Stromal cell of bone marrow (primary cell): ENCODE results near the gene HDAC4.
"Not testable (repeated sequence)": the region's sequence is repeated elsewhere in the genome, so short reads cannot be mapped to it uniquely, and the experiment has no call there.

Source experiments
- DNase-seq: peaks from one replicate; pipeline ENCODE4 v3.0.0-alpha.2; 2012; ENCODE audit warnings: low read depth

The HDAC4 gene

DNA sequence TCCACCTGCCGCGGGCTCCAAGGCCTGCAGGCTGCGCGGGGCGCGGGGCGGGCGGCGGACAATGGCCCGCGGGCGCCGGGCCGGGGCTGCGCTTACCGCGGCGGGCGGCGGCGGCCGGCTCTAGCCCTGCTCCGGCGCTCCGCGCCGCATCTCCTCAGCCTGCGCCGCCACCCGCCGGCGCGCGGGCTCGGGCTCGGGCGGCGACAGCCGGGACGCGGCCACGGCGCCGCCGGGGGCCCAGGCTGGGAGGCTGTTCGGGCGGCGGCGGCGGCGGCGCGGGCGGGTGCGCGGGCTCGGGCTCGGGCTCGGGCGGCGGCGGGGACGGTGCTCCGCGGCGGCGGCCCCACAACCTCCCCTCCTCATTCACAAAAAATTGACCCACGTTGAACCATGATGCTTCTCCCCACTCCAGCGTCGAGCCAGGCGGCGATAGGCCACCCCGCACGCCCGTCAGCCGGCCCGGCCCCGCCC is at the start of gene HDAC4:
TSS of gene HDAC4 (minus strand) at position 425 of the 471 bp plus-strand sequence. CDS start 48,321 bp downstream, outside the sequence.
- no peak for DNase-seq

- DNase-seq: not testable (repeated sequence)
These were observed 48.6 kb upstream of the HDAC4 start for GRCh38 chr2:239449468-239449867.

GRCh38 chr2:239445771-239446524 is 45.1 kb upstream of the HDAC4 start:
- DNase-seq: no peak

DNA sequence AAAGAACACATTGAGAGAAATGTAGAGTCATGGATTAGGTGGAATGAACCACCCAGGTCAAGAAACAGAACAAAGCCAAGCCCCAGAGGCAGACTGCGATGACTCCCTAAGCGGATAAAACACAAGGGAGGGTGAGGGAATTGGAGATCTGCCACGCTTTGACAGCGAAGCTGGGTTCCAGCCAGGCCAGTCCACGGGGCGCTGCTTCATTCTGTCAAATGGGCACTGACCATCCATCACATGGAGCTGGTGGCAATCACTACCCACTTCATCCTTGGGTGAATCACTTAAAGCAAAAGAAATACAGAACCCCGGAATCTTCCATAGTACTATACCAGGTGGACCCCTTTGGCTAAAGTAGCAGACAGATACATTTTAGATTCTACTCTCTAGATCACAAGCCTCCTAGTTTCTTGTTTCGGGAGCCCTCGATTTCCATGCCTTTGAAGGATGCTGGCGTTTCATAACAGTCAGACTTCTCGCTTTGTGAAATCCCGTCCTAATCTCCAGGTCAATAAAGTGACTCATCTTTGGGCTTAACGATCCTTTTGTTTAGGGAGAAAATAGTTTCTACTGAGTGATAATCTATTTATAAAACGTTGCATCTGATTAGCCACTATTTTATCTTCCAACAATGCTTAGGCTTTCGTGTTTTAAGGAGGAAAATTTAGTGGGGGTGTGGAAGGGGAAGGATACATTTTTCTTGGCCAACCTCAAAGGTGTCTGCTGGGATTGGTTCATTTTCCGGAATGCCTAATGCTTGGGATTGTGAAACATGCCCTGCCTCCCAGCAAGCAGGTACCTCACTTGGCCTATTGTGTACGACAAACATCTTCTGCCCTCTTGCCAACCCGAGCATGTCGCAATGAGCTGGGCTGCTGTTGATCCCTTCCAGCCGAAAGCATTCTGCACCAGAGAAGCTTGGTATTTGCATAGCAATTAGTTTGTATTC is 44.1 kb upstream of the HDAC4 start:
- DNase-seq: no peak

GRCh38 chr2:239443666-239444567 is 43.1 kb upstream of the HDAC4 start:
- no peak for DNase-seq

DNA sequence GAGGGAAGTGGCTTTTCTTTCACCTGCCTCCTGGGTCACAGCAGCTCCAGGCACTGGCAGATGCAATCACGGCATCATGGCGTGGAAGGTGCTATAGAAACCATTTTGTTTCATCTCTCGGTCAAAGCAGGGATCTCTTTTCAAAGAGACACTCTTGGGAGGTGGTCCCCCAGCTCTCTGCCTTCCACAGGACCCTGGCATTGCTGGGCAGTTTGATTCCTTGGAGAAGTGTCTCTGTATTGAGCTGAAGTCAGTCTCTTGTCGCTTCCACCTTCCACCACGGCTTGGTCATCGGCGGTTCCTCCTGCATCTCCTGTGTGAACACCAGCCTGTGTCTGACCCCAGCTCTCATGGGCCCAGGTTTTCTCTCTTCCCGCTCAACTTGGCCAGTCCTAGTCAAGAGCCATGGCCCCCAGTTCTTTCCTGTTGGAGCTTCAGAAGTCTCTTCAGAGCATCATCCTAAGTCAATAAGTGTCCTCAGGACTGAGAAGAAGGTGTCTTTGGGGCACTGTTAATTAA is 42.3 kb upstream of the HDAC4 start:
- DNase-seq: no peak

GRCh38 chr2:239442192-239442591 is 41.4 kb upstream of the HDAC4 start:
- no peak for DNase-seq

DNA sequence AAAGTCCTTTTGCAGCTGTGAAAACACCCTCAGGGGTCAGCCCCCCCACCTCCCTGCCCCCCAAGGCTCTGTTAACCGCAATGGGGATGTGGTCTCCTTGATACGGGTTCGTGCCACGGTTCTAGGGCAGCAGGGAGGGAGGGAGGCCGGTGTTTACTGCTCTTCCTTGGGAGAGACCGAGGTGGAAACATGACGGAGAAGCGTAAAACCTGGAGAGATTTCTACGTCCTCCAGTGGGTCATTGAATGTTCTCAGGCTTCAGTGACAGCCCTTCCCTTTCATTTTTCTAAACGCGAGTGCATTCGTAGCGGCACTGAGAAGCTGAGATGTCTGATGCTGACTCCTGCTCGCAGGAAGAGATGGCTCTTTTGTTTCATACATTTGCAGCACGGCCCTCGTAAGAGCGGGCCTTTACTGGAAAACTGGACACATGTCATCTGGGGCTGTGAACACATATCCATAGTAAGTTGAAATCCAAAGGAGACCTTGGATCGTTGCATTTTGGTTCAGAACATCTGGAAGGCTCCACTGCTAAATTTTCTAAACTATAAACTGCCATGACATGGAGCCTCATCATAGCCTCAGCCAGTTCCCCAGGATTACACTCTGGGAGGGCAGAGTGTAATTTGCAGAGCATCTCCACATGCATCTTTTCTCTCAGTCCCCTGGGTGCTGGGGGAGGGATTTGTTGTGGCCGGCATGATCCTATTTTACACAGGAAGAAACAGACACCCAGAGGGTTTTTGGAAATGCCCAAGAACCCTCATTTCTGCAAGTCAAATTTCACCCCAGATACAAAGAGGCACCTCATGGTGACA is 40.6 kb upstream of the HDAC4 start:
- no peak for DNase-seq

- no peak for DNase-seq
These were observed 39.7 kb upstream of the HDAC4 start for GRCh38 chr2:239440511-239440959.

- DNase-seq: no peak
These were observed 39.0 kb upstream of the HDAC4 start for GRCh38 chr2:239439754-239440315.

- no peak for DNase-seq
These were observed 38.4 kb upstream of the HDAC4 start for GRCh38 chr2:239438995-239439753.

DNA sequence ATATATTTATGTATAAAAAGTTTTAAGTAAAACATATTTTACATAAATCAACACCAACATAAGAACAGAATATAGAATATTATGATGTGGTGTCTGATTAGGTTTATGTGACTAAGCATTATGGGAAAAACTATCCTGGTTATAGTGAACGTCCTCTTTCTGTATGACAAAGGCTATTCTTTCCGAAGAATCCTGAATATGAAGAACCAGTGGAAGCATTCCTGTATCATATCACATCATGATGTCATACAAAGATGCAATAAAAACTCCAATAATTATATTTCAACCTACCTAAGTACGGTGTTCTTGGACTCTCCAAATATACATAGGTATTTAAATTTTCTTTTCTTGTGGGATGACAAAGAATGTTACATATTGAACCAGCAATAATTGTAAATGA is 37.5 kb upstream of the HDAC4 start:
- no peak for DNase-seq

- DNase-seq: no peak
These were observed 36.0 kb upstream of the HDAC4 start for GRCh38 chr2:239436669-239437335.

DNA sequence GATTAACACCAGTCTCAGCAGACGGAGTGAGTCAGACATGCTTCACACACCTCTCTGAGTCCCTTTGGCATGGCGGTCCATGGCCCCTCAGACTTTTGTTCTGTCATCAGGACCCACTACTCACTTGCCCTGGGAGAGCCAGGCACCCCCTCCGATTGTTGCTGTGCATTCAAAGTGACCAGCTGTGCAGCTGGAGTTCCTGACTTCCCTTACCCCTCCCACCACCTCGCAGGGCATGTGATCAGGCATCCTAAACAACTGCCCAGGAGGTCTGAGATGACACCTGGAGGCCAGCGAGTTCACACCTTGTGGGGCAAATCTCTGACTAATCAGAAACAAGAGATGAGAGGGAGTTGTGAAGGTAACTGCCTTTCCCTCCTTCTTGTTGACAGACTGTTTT is 35.3 kb upstream of the HDAC4 start:
- DNase-seq: no peak

DNA sequence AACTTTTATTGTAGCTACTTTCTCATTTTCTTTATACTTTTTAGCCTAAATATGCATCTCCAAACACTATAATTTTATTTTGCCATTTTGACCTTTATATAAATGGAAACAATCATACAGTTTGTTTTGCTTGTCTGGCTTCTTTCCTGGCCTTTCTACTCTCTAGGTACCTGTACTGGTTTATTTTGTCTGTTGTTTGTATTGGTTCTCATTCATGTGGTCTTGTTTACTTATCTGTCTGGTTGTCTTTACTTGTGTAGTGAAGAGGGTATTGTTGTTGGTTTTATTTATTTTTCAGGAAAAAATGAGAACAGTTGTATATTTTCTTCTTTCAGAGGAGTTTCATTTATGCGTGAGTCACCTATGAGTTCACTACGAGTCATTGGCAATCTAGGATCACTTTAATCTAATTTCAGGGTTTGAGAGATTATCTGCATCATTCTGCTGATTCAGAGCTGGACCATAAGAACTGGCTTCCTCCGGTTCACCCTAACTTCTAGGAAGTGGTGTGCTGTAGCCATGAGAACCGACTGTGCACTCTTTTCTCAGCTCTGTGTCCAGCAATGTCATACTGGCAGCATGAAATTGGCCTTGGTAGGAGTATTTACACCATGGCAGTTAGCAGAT is 33.1 kb upstream of the HDAC4 start:
- DNase-seq: peak; percentile 57

DNA sequence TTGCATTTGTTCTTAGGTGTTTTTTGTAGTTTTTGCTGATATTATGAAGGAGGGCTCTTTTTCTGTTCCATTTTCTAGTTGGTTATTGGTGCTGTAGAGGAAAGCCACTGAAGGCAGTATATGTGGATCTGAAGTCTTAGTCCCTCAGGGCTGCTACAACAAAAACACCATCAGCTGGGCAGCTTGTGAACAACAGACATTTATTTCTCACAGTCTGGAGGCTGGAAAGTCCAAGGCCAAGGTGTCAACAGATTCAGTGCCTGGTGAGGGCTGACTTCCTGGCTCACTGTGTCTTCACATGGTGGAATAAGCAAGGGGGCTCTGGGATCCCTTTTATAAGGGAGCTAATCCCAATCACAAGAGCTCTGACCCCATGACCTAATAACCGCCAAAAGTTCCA is 31.4 kb upstream of the HDAC4 start:
- DNase-seq: no peak

GRCh38 chr2:239431536-239431935 is 30.7 kb upstream of the HDAC4 start:
- DNase-seq: no peak
